NT2/D1 (cell line): ENCODE results near the gene SCFD1.

Source experiments
- DNase-seq: peaks from one replicate; pipeline ENCODE4 v3.0.0-alpha.2; 2011; ENCODE audit warnings: low read depth, low spot score
- H3K27me3 ChIP-seq: 2 replicates; pipeline ENCODE4 v1.6.0; 2011; ENCODE audit warnings: mild to moderate bottlenecking; ENCODE audit not compliant: insufficient read length, insufficient read depth
- H3K36me3 ChIP-seq: 2 replicates; pipeline ENCODE4 v1.6.1; 2011; ENCODE audit warnings: mild to moderate bottlenecking, low read length, mixed read lengths; ENCODE audit not compliant: insufficient read depth, insufficient read length
- H3K4me1 ChIP-seq: 2 replicates; pipeline ENCODE4 v1.5.1; 2011; ENCODE audit not compliant: insufficient read depth, insufficient read length
- H3K4me3 ChIP-seq: 2 replicates; pipeline ENCODE4 v1.5.1; 2011; ENCODE audit warnings: low read depth; ENCODE audit not compliant: insufficient read length
- H3K9ac ChIP-seq: 2 replicates; pipeline ENCODE4 v1.6.0; 2011; ENCODE audit warnings: low read depth; ENCODE audit not compliant: insufficient read length
- H3K9me3 ChIP-seq: 2 replicates; pipeline ENCODE4 v1.5.1; 2011; ENCODE audit warnings: mild to moderate bottlenecking, low read length; ENCODE audit not compliant: insufficient read depth
- SUZ12 ChIP-seq: IDR thresholded peaks from 2 replicates; pipeline ENCODE4 v1.6.1; 2011; ENCODE audit not compliant: insufficient read length, insufficient read depth; ENCODE audit errors: extremely low read depth
- YY1 ChIP-seq: IDR thresholded peaks from 2 replicates; pipeline ENCODE4 v1.6.1; 2011; ENCODE audit not compliant: insufficient read length, insufficient read depth
- ZNF274 ChIP-seq: IDR thresholded peaks from 2 replicates; pipeline ENCODE4 v1.6.1; 2011; ENCODE audit warnings: mild to moderate bottlenecking, low read depth, low read length

The SCFD1 gene

GRCh38 chr14:30655124-30655523 is 33.0 kb downstream of the SCFD1 start:
- H3K27me3 ChIP-seq = no peaks in the 10 kb centered on the region
- H3K4me3 ChIP-seq = no peak overlapping the region
- H3K36me3 ChIP-seq = peaks cover 68% of the 10 kb centered on the region
- H3K9ac ChIP-seq = no peak overlapping the region
- no peak for DNase-seq
- no peaks in the 10 kb centered on the region for H3K4me1 ChIP-seq
- TF ChIP-seq YY1 (no peak), SUZ12 (no peak), ZNF274 (no peak)
- no peaks in the 10 kb centered on the region for H3K9me3 ChIP-seq

- H3K36me3 ChIP-seq = peaks cover 65% of the 10 kb centered on the region
- TF ChIP-seq YY1 (no peak), SUZ12 (no peak), ZNF274 (no peak)
- no peaks in the 10 kb centered on the region for H3K27me3 ChIP-seq
- DNase-seq = no peak
- no peaks in the 10 kb centered on the region for H3K4me1 ChIP-seq
- no peaks in the 10 kb centered on the region for H3K9me3 ChIP-seq
- no peak overlapping the region for H3K9ac ChIP-seq
- H3K4me3 ChIP-seq = no peak overlapping the region
Measured at GRCh38 chr14:30655658-30656057, 33.5 kb downstream of the SCFD1 start.

- Histone ChIP-seq H3K9ac (no peak overlapping the region), H3K4me3 (no peak overlapping the region), H3K9me3 (no peaks in the 10 kb centered on the region), H3K27me3 (no peaks in the 10 kb centered on the region), H3K36me3 (peaks cover 61% of the 10 kb centered on the region), H3K4me1 (no peaks in the 10 kb centered on the region)
- TF ChIP-seq SUZ12 (no peak), YY1 (no peak), ZNF274 (no peak)
- DNase-seq = no peak
Measured at GRCh38 chr14:30656190-30656632, 34.1 kb downstream of the SCFD1 start.

DNA sequence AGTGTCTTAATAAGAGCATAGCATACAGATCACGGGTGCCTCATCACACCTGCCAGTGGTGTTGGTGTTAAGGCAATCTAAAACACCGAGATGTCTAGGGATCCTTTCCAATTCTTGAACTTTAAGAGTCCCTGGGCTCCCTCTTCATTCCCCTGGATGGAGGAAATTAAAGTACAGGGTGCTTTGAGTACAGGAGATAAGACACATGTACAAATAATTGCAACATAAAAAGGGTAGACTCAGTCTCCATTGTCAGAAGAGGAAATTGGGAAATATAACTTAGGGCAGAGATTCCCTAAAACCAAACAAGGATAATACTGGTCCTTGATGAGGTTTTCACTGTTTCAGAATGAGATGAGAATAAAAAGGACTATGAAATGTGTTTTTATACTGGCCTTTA is 34.9 kb downstream of the SCFD1 start:
- Histone ChIP-seq H3K9me3 (no peaks in the 10 kb centered on the region), H3K4me1 (no peaks in the 10 kb centered on the region), H3K27me3 (no peaks in the 10 kb centered on the region), H3K9ac (no peak overlapping the region), H3K4me3 (no peak overlapping the region), H3K36me3 (peaks cover 53% of the 10 kb centered on the region)
- DNase-seq = no peak
- TF ChIP-seq SUZ12 = no peak
- TF ChIP-seq YY1 = no peak
- no peak for TF ChIP-seq ZNF274

GRCh38 chr14:30657606-30658163 is 35.6 kb downstream of the SCFD1 start:
- Histone ChIP-seq H3K27me3 (no peaks in the 10 kb centered on the region), H3K4me1 (no peaks in the 10 kb centered on the region), H3K36me3 (peaks cover 49% of the 10 kb centered on the region), H3K9ac (no peak overlapping the region), H3K4me3 (no peak overlapping the region), H3K9me3 (no peaks in the 10 kb centered on the region)
- TF ChIP-seq ZNF274 (no peak), SUZ12 (no peak), YY1 (no peak)
- DNase-seq = no peak

GRCh38 chr14:30658645-30659044 is 36.5 kb downstream of the SCFD1 start:
- H3K27me3 ChIP-seq = no peaks in the 10 kb centered on the region
- no peak overlapping the region for H3K4me3 ChIP-seq
- H3K9ac ChIP-seq = no peak overlapping the region
- no peak for TF ChIP-seq SUZ12
- no peak for TF ChIP-seq YY1
- TF ChIP-seq ZNF274 = no peak
- peaks cover 49% of the 10 kb centered on the region for H3K36me3 ChIP-seq
- H3K4me1 ChIP-seq = no peaks in the 10 kb centered on the region
- DNase-seq = no peak
- no peaks in the 10 kb centered on the region for H3K9me3 ChIP-seq

- Histone ChIP-seq H3K4me1 (no peaks in the 10 kb centered on the region), H3K9ac (no peak overlapping the region), H3K4me3 (no peak overlapping the region), H3K27me3 (no peaks in the 10 kb centered on the region), H3K36me3 (peaks cover 12% of the 10 kb centered on the region), H3K9me3 (no peaks in the 10 kb centered on the region)
- no peak for DNase-seq
- TF ChIP-seq YY1 (no peak), SUZ12 (no peak), ZNF274 (no peak)
Measured at GRCh38 chr14:30669594-30669993, 47.5 kb downstream of the SCFD1 start.
